Right cardiac atrium (tissue), 5 donors: ENCODE measurements around the gene GYPC. TPM values are rescaled to one million over a fixed set of nuclear protein-coding genes. Genes with fewer than 3 reads are reported as not detected.
A peak's percentile ranks its signal among the peaks of the same experiment; 100 is the strongest.
"Not testable (repeated sequence)": the region's sequence is repeated elsewhere in the genome, so short reads cannot be mapped to it uniquely, and the experiment has no call there.

Experiments
- ATAC-seq, 2 donors: fragments of 200-7000 bp; cut with Tn5 transposase; one replicate each; pipeline versions ENCODE4 v1.8.0 to v1.9.1; 2020; ENCODE audit warnings: moderate library complexity in 2 of 2, mild to moderate bottlenecking in 1 of 2
- DNase-seq, 3 donors: peaks; one replicate each; pipeline ENCODE4 v3.0.0-alpha.2; 2020
- H3K27ac ChIP-seq: one replicate; pipeline ENCODE4 v1.5.1; 2013; ENCODE audit warnings: mild to moderate bottlenecking, low read length, control low read depth, moderate library complexity
- H3K27me3 ChIP-seq: one replicate; pipeline ENCODE4 v1.6.1; 2013; ENCODE audit not compliant: control insufficient read depth, insufficient read depth
- H3K4me1 ChIP-seq: one replicate; pipeline ENCODE4 v1.6.1; 2013; ENCODE audit warnings: low read length; ENCODE audit not compliant: control insufficient read depth, insufficient read depth
- H3K4me3 ChIP-seq: one replicate; pipeline ENCODE4 v1.5.1; 2013; ENCODE audit warnings: low read length, control low read depth
- H3K9me3 ChIP-seq: one replicate; pipeline ENCODE4 v1.6.1; 2013; ENCODE audit warnings: low read length; ENCODE audit not compliant: control insufficient read depth
- WGBS: extraction: QIAGEN DNeasy Blood & Tissue Kit; methylation state at CpG from one replicate; pipeline ENCODE4 v1.1.7; 2013; 5-methylcytosine and 5-hydroxymethylcytosine counted together
- intact Hi-C, 4 donors: fragments of 100-400 bp; cut with DNase I; formaldehyde crosslinking; loops; one replicate each; pipeline versions ENCODE4 v1.11.0 to v1.14.0; 2022 to 2023
- polyA plus RNA-seq: library from polyadenylated mRNA; stranded (reverse); fragments of 200-250 nt; gene quantifications from one replicate; pipeline ENCODE4 v1.2.3, GENCODE V29; 2013
- total RNA-seq, 4 donors: library from RNA; stranded (reverse); fragmentation: NEBNext Ultra II Directional; extraction: Animal tissue kit (Norgen Biotek cat#: 25700); gene quantifications; one replicate each; pipeline ENCODE4 v1.2.1, GENCODE V29; 2021
- donor health status: healthy with polysubstance abuse.
- donor health status: DM: no; HTN: yes; CAD: no.
- donor health status: DM: no; HTN: no; CAD: no.
- donor health status: DM: no; HTN: yes; CAD: no; lungs with severe emphysema.
- donor health status: DM: yes; HTN: yes; CAD: no.

Gene GYPC
- total and polyA plus RNA-seq, 5 donors: 83.2 to 113 (median 89.6) TPM

DNA sequence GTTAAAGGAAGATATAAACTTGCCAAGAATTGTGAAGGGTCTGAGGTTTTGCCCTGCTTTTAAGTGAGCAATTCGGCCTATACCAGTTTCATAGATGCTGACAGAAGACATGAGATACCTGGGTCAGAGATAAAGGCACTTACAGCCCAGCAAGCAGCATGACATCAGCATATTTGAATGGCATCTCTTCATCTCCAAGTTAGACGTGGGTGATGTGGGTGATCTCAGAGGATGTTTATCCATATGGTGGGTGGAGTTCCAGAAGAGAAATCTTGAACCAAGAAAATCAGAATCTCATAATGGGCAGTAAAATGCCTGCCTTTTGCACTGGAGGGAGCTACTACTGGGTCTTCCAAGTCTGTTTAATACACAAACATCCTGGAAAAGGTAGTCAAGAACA is 44.7 kb downstream of the GYPC start:
- peaks cover 6% of the 10 kb centered on the region for H3K4me1 ChIP-seq
- no peak for ATAC-seq
- intact Hi-C loops: no loop called here
- H3K9me3 ChIP-seq: no peaks in the 10 kb centered on the region
- H3K27ac ChIP-seq: no peak overlapping the region
- 40% methylated on average over 2 of the region's 2 CpGs for WGBS
- no peak overlapping the region for H3K4me3 ChIP-seq
- no peak for DNase-seq
- H3K27me3 ChIP-seq: no peaks in the 10 kb centered on the region

- Histone ChIP-seq H3K27ac (no peak overlapping the region), H3K4me1 (peaks cover 6% of the 10 kb centered on the region), H3K27me3 (no peaks in the 10 kb centered on the region), H3K4me3 (no peak overlapping the region), H3K9me3 (no peaks in the 10 kb centered on the region)
- intact Hi-C loops: no loop called here
- DNase-seq (no peak), ATAC-seq (no peak)
- WGBS: 95% methylated on average over 7 of the region's 7 CpGs
Measured at GRCh38 chr2:126703311-126703710, 47.4 kb downstream of the GYPC start.

DNA sequence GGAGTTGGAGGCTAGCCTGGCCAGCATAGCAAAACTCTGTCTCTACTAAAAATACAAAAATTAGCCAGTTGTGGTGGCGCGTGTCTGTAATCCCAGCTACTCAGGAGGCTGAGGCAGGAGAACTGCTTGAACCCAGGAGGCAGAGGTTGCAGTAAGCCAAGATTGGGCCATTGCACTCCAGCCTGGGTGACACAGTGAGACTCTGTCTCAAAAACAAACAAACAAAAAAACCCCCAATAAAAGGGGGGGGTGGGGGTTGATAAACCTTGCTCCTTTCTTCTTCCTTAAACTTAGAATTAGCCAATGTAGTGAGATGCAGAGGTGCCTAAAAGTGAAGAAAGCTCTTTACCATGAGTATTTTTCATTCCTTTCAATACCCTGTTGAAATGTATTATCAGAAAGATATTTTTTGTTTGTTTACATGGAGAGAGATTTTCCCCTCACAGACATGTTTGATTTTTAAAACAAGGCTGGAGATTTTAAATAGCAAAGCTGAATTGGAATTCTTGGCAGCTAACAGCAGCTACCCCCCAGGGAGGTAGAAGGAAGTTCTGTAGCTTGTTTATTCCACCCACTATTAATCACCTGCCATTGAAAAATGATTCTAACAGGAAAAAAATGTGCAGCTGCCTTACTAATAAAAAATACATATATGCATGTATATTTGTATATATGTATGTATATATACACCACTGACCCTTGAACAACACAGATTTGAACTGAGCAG is 48.6 kb downstream of the GYPC start:
- Histone ChIP-seq H3K27me3 (no peaks in the 10 kb centered on the region), H3K27ac (no peak overlapping the region), H3K4me1 (peaks cover 3% of the 10 kb centered on the region), H3K4me3 (no peak overlapping the region), H3K9me3 (no peaks in the 10 kb centered on the region)
- whole genome bisulfite sequencing: 74% methylated on average over 2 of the region's 2 CpGs
- intact Hi-C loops: no loop called here
- ATAC-seq (no peak), DNase-seq (no peak)

DNA sequence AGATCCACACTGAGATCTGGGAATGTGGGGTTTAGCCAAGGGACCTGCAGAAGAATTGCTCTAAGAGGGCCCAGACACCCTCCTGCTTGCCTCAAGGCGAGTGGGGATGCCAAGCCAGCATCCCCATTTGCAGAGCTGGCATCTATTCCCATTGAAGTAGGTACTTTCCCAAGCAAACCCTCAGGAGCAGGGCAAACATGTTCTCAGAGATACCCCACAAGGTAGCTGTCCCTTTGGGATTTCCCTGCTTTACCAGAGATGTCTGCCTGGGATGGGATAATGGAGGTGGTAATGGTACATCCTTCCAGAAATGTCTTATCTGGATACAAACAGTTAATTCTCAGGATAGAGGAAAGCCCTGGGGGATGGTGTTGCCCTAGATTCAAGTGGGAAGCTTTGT is 51.2 kb downstream of the GYPC start:
- Histone ChIP-seq H3K27ac (no peak overlapping the region), H3K4me3 (no peak overlapping the region), H3K4me1 (peaks cover 3% of the 10 kb centered on the region), H3K27me3 (no peaks in the 10 kb centered on the region), H3K9me3 (no peaks in the 10 kb centered on the region)
- no peak for DNase-seq
- no peak for ATAC-seq
- WGBS: 93% methylated on average over 1 of the region's 1 CpG
- intact Hi-C loops: no loop called here

GRCh38 chr2:126707941-126708340 is 52.0 kb downstream of the GYPC start:
- intact Hi-C loops: no loop called here
- Histone ChIP-seq H3K4me3 (no peak overlapping the region), H3K27ac (no peak overlapping the region), H3K27me3 (no peaks in the 10 kb centered on the region), H3K9me3 (no peaks in the 10 kb centered on the region), H3K4me1 (peaks cover 3% of the 10 kb centered on the region)
- DNase-seq (no peak), ATAC-seq (no peak)
- WGBS: 70% methylated on average over 4 of the region's 4 CpGs

DNA sequence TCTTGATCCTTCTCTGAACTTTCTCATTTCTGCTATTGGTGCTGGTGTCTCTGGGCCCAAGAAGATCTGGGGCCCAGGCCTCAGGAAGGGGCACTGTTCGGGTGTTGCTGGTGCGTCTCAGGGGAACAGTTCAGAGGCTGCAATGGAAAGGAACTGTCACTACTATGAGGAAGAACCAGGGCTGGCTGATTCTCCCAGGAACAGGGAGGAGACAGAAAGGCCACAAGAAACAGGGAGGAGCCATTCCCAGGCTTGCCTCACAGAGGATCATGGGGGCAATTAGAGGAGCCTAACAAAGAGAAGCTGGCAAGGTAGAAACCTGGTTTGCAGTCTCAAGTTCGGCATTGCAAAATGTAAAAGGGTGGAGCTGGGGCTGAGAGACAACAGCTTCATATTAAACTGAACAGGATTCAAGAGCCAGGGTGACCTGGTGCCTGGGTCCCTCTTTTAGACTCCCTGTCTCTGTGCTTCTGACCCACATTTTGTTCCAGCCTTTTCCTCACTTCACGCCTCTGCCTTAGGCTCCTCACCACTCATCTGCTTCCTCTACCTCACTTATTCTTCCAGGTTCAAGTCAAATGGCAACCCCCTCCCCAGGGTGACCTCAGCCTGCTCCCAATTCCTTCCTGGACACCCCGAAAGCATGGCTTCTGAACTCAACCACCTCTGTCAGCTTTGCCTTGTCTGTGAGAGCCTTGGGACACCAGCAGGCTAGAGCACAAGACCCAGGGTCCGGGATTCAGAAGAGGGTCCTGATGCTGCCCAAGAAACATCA is 58.4 kb downstream of the GYPC start:
- Histone ChIP-seq H3K4me1 (no peaks in the 10 kb centered on the region), H3K27me3 (no peaks in the 10 kb centered on the region), H3K27ac (no peak overlapping the region), H3K9me3 (no peaks in the 10 kb centered on the region), H3K4me3 (no peak overlapping the region)
- 88% methylated on average over 6 of the region's 6 CpGs for WGBS
- DNase-seq: peak in 1 of 3 donors; percentile 31
- intact Hi-C loops: no loop called here
- ATAC-seq: peak in 1 of 2 donors; percentile 31

GRCh38 chr2:126715111-126715510 is 59.2 kb downstream of the GYPC start:
- Histone ChIP-seq H3K27me3 (no peaks in the 10 kb centered on the region), H3K9me3 (no peaks in the 10 kb centered on the region), H3K27ac (no peak overlapping the region), H3K4me3 (no peak overlapping the region), H3K4me1 (peaks cover 4% of the 10 kb centered on the region)
- 92% methylated on average over 3 of the region's 3 CpGs for WGBS
- ATAC-seq (no peak), DNase-seq (no peak)
- intact Hi-C loops: no loop called here

- no peaks in the 10 kb centered on the region for H3K9me3 ChIP-seq
- H3K4me3 ChIP-seq: no peak overlapping the region
- peaks cover 9% of the 10 kb centered on the region for H3K4me1 ChIP-seq
- no peak for DNase-seq
- intact Hi-C loops: no loop called here
- H3K27me3 ChIP-seq: no peaks in the 10 kb centered on the region
- ATAC-seq: no peak
- no peak overlapping the region for H3K27ac ChIP-seq
- WGBS: 69% methylated on average over 5 of the region's 5 CpGs
Measured at GRCh38 chr2:126715576-126716406, 59.8 kb downstream of the GYPC start.

GRCh38 chr2:126717277-126717676 is 61.3 kb downstream of the GYPC start:
- H3K27ac ChIP-seq, H3K4me3 ChIP-seq, H3K27me3 ChIP-seq, DNase-seq, ATAC-seq, intact Hi-C loops, H3K9me3 ChIP-seq, H3K4me1 ChIP-seq: not testable (repeated sequence)
- WGBS: 96% methylated on average over 10 of the region's 10 CpGs

- peaks cover 9% of the 10 kb centered on the region for H3K4me1 ChIP-seq
- H3K27ac ChIP-seq: no peak overlapping the region
- H3K27me3 ChIP-seq: no peaks in the 10 kb centered on the region
- DNase-seq (no peak), ATAC-seq (no peak)
- H3K9me3 ChIP-seq: no peaks in the 10 kb centered on the region
- intact Hi-C loops: no loop called here
- H3K4me3 ChIP-seq: no peak overlapping the region
- 92% methylated on average over 5 of the region's 5 CpGs for WGBS
Measured at GRCh38 chr2:126717928-126718327, 62.0 kb downstream of the GYPC start.
